ENCODE data around the gene TINAGL1.

Gene TINAGL1

DNA sequence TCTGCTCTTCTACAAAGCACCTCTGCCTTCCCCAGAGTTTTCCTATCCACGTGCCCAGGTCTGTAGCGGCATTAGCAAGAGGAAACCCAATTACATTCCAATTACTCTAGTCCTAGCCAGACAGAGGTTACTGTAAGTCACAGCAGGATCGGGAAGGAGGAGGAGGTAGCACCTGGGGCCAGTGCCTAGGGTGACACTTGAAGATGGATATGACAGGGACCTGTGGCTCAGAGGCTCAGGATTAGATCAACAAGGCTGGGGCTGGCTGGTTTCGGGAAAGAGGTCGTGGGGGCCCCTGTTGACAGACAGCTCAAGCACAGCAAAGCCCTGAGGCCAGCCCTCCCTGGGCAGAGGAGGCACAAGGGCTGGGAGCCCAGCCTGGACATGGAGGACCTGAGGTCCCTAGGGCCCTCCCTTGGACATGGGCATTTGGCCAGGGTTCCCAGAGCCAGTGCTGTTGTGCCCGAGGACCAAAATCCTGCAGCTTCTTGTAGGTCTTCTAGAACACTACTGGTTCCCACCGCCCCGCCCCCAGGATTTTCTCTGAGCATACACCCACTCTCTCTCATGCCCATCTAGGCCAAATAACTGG, 38.2 kb downstream of the TINAGL1 start:
- DNase-seq, result no peak

DNA sequence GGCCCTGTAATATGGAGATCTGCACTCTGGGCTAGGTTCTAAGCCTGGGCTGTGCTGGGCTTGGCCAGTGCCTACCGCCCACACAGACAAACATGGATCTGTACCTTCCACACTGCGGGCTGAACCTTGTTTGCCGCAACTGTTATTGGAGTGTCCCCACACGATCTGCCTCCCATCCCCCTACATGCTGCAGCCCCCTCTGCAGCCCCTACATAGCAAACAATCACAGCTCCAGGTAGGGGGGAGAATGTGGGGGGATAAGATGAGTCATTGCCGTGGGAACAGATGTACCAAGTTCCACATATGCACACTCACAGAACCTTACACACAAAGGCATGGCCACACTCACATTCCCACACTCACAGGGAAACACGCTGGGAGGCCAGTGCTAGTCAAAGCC, 39.1 kb downstream of the TINAGL1 start:
- DNase-seq, result no peak

DNA sequence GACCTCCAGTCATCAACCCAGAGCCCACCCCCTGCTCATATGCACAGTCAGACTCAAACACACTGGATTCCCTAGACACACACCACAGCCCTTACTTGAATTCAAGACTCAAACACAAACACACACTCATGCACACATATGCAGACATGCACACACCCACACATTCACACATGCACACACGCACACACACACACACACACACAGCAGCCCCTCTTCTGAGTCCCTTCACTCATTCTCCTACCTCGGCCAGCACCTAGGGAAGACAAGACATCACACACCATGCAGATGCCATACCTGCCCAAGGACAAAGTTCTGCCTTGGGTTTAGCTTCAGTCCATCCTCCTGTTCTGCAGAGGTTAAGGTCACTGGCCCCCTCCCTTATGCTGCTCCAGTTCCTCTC, 39.6 kb downstream of the TINAGL1 start:
- DNase-seq, result no peak

DNA sequence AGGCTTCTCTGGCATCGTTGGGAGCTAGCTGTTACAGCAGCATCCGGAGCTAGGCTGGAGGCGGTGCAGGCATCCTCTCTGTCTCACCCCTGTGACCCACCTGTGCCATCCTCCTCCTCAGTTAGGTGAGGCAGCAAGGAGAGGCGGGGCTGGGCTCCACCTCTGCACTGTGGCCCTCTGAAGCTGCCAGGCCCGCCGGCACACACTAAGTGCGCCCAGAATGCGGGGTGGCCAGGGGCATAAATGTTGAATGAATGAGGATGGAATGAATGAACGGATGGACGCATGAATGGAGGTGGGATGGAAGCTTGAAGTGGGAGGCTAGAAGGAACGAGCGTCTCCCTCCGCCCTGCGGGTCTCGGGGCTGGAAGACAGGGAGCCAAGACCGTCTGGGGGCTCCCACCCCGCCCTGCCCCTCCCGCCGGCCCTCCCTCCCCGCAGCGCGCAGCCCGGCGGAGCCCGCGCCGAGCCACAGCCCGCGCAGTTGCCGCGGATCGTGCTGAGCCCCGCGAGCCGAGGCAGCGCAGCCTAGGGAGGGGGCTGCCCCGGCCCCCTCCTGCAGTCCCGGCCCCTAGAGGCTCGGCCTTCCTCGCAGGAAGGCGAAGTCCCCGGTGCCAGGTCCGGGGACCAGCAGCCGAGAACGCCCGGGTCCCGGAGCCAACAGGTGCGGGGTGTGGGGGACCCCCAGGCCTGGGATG, 41.1 kb downstream of the TINAGL1 start, which contains the start of gene HCRTR1:
HCRTR1 (plus strand) TSS at position 472 of the 698 bp plus-strand sequence. CDS start 1,504 bp downstream, outside the sequence.
- no peak for DNase-seq

DNA sequence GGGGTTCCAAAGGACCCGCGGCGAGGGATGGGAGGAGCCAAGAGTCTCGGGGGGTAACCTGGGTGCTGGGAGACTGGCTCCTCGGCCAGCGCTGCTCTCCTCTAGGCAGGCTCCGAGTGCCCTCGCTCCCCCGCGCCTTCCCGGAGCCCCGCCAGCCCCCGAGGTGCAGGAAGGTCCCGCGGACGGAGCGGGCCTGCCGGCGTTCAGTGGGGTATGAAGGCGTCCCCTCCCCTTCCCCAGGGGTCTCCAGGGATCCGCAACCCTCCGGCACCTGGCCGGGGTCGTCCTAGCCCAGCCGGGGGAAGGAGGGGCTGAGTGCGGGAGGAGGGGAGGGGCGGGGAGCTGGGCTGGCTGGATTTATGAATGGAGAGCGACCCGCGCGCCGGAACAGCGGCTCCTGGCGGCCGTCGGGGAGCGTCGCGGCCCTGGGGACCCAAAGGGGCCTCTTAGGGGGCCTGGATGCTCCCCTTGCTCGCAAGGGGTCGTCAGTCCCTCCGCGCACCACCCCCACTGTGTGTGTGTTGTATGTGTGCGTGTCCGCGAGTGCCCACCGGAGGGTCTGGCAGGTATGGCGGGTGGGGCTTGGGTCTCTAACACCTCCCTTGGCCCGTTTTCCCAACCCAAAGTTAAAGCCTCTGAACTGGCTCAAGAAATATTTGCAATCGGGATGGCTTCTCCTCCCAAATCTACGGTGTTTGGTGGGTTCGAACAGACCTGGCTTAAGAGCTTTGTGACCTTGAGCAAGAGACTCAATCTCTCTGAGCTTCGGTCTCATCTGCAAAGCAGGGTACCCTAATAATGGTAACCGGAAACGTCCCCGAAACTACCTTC, 41.8 kb downstream of the TINAGL1 start:
- peak; percentile 79 for DNase-seq

DNA sequence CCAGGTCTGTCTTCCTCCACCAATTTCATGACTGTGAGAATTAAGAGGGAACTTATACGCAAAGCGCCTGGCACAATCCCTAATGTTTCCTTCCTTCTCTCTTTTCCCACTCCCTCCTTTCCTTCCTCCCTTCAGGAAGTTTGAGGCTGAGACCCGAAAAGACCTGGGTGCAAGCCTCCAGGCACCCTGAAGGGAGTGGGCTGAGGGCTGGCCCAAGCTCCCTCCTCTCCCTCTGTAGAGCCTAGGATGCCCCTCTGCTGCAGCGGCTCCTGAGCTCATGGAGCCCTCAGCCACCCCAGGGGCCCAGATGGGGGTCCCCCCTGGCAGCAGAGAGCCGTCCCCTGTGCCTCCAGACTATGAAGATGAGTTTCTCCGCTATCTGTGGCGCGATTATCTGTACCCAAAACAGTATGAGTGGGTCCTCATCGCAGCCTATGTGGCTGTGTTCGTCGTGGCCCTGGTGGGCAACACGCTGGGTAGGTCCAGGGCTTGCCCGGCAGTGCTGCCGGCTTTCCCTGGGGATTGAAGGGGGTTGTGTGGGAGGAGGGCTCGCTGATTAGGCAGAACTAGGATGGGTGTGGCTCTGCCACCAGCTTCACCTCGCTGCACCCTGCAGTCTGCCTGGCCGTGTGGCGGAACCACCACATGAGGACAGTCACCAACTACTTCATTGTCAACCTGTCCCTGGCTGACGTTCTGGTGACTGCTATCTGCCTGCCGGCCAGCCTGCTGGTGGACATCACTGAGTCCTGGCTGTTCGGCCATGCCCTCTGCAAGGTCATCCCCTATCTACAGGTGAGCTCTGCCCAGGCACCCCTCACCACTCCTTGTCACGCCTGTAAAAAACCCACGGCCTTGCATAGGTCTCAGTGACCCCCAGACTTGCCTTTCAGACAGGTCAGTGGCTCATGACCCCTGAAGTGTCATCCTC, 42.9 kb downstream of the TINAGL1 start:
- no peak for DNase-seq

DNA sequence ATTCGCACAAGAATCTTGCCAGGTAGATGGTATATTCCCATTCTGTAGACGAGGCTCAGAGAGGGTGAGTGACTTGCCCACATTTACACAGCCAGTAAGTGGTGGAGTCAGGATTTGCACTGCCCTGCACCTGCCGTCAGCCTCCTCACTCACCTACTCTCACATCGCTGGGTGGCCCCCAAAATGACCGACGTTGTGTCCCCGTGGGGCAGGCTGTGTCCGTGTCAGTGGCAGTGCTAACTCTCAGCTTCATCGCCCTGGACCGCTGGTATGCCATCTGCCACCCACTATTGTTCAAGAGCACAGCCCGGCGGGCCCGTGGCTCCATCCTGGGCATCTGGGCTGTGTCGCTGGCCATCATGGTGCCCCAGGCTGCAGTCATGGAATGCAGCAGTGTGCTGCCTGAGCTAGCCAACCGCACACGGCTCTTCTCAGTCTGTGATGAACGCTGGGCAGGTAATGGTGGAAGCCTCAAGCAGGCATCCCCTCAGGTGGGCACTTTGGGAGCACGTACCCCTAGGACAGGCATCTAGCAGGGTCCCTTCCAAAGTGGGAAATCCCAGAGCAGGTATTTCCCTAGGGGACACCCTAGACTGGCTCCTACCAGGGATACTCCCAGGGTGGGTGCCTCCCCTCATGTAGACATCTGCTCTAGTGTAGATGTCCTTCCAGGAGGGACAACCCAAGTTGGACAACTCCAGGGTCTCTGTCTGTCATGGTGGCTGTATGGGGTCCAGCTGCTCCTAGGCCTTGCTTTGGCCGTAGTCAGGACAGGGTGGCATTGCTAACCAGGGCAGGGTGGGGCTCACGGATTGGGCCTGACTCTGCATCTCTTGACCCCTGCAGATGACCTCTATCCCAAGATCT, 44.5 kb downstream of the TINAGL1 start:
- peak; percentile 52 for DNase-seq

DNA sequence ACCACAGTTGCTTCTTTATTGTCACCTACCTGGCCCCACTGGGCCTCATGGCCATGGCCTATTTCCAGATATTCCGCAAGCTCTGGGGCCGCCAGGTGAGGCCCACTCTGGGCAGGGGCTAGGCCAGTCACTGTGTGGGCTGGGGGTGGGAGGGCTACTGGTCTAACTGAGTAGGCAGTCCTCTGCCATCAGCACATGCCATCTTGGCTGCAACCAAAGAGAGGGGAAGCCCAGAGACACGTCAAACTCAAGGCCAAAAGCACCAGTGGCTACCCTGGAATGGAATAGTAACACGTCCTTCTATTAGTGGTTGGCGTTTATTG, 45.1 kb downstream of the TINAGL1 start:
- DNase-seq, result no peak

DNA sequence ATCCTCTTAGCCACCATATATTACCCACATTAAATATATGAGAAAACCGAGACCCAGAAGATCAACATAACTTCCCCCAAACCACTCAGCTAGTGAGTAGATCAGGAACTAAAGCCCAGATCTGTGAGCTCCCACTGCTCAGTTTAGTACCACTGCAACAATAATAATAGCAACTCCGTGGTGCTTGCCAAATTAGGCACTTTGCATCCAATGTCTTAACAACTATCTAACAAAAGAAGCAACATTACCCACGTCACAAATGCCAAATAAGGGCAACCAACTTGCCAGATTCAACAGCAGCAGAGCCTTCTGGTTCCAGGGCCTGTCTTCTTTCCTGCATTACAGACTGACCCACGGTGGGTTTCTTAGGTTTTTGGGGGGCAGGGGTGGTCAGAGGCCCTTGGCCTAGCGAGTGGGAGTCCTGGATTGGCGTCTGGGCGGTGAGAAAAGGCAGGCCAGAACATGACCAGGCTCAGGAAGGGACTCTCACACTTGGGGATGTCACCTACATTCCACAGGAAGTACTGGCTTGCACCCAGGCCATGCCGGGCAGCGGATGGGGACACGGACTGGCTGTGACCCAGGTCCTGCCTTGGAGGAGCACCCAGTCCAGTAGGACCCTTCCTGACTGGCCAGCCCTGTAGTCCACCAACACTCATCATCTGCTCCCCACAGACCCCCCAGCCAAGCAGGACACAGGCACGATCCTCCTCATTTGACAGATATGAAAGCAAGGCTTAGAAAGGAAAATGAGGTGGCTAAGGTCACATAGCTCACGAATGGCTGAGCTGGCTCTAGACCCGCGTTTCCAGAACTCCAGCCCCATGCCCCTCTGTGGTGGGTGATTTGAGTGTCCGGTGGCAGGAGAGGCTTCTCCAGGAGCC, 45.8 kb downstream of the TINAGL1 start:
- no peak for DNase-seq

DNA sequence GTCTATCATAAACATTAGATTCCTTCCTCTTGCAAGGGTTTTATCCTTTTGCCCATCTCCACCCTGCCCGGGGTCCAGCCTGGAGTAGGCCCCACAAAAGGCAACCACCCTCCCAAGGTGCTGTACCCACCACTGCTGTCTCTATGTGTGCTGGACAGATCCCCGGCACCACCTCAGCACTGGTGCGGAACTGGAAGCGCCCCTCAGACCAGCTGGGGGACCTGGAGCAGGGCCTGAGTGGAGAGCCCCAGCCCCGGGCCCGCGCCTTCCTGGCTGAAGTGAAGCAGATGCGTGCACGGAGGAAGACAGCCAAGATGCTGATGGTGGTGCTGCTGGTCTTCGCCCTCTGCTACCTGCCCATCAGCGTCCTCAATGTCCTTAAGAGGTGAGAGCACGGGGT, 47.0 kb downstream of the TINAGL1 start:
- no peak for DNase-seq

DNA sequence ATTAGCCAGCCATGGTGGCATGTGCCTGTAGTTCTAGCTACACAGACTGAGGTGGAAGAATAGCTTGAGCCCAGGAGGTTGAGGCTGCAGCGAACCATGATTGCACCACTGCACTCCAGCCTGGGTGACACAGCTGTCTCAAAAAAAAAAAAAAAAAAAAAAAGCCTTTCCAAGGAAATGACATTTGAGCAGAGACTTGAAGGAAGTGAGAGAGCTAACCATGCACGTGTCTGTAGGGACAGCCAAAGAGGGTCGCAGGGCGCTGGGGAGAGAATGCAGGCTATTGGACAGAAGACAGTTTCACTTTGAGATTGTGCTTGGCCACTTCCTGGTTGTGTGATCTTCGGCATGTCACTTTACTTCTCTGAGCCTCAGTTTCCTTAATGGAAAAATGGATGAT, 48.0 kb downstream of the TINAGL1 start:
- DNase-seq, result no peak

DNA sequence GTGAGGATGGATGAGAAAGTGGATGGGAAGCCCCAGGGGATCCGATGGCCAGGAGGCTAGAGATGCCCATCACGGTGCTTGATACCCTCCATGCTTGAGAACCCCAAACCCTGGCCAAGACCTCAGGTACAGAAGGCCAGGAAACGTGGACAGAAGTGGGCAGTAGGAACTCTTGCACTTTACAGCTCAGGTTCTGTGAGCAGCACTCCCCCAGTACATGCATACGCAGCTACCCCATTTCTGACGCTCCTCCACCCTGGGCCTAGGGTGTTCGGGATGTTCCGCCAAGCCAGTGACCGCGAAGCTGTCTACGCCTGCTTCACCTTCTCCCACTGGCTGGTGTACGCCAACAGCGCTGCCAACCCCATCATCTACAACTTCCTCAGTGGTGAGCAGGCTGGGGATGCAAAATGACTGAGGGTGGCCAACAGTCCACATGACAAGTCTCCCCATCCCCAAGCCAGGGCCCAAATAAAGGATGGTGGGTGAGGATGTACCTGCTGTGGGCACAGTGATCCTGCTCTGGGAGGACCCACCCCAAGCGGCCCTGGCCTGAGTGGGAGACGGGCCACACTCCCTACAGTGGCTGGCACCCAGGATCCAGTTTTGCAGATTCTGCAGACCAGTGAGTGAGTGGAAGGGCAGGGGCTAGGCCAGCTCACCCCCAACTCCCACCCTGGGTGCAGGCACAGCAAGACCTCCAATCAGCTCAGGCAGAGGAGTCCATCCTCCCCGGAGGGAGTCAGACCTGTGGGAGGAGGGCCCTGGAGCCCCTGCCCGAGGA, 48.6 kb downstream of the TINAGL1 start:
- DNase-seq, result no peak

DNA sequence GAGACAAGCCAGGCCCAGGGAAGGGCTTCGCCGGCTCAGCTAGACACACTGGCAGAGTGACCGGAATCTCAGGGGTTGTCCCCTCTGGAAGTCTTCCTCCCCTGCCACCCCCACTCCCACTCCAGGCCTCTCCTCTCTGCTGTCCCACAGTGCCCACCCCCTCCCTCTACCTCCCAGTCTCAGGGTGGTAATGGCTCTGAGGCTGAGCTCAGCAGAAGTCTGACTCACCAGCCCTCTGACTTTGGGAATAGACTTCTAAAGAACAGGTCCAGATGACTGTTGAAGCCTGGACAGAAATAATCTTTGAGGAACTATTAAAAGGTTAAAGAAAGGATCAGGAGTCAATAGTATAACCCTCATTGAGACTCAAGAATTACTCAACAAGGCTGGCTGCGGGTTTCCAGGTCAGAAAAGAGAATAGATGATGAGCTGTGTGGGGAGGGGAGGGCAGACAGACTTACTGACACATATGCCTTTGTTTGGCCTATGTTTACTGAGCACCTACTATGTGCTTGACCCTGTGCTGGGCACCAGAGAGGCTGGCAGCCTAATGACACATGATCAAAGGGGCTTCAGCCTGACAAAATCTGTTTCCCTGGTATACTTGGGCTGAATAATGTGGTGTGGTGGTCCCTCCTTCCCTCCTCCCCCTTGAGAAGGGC, 49.4 kb downstream of the TINAGL1 start:
- DNase-seq, result no peak

DNA sequence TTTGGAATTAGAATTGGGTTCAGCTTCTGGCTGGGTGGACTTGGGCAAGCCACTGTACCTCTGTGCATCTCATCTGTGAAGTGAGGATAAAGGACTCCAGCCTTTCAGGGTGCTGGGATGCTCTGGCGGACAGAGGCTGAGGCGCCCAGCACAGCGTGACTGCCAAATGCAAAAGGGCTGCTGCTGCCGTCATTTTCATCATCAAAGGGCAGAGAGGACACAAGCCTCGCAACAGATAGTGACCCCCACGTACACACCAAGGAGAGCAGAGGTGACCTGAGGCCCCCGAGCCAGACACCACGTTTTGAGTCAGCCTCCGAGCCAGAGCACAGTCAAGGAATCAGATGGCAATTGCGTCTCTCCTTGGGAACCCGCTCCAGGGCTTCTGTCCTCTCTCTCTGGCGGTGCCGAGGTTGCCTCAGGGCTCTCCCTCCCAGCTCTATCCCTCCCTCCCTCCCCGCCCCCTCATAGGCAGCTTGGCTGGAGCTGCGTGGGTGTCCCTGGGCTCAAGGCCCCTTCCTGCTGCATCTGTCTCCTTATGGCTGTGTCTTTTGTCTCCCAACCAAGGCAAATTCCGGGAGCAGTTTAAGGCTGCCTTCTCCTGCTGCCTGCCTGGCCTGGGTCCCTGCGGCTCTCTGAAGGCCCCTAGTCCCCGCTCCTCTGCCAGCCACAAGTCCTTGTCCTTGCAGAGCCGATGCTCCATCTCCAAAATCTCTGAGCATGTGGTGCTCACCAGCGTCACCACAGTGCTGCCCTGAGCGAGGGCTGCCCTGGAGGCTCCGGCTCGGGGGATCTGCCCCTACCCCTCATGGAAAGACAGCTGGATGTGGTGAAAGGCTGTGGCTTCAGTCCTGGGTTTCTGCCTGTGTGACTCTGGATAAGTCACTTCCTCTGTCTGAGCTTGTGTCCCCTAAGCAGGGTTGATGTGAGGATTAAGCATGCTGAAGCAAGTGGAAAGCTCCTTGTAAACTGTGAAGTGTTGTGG, 50.2 kb downstream of the TINAGL1 start:
- DNase-seq, result no peak

DNA sequence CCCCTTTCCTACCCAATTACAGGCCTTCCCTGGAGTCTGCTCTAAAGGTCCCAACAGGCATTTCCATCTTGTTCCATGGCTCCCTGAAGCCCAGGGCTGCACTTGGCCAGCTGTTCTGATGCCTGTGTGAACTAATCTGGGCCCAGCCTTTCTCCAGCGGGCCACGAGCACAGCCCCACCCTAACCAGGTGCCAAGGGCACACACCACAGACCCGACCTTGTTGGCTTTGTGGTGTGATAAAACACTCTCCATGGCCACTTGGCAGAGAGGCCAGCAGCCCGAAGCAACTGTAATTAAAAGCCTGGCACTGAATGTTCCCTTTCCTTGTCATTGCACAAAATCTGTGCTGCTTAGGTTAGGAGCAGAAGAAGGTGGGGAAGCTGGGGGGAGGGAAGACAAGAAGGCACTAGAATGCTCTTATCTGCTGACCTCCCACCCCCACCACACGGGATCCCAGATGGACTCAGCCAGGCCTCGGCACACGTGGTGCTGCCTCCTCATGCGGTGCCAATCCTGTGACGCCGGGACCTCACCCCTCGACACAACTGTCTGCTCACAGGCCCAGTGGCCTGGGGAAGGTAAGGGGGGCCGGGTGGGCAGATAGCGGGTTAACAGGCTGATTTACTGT, 51.1 kb downstream of the TINAGL1 start:
- DNase-seq, result peak; percentile 58

DNA sequence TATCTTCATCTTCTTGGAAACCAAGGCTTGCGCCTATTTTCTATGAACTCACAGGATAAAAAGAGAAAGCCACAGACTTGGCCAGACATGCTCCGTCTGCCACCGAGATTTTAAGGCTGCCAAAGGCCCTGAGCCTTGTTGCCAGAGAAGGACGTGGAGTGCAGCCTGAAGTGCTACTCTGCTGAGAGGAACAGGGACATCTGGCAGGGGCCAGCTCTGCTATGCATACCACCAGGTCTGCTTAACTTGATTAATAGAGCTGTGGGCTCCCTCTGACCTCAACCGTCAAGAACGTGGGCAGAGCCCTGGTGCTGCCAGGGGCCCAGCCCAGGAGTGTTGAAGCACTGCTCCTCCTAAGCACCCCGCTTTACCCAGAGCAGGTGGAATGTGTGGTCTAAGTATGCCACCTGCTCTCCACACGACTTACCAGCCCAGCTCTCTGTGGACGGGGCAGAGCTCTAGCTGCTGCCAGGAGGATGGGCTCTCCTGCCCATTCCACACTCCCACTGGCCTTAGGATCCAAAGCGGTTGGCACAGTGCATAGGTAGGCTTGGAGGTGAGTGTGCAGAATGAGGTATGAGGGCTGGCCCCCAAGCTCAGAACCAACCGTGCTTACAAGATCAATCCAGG, 51.7 kb downstream of the TINAGL1 start:
- DNase-seq, result peak; percentile 46

DNA sequence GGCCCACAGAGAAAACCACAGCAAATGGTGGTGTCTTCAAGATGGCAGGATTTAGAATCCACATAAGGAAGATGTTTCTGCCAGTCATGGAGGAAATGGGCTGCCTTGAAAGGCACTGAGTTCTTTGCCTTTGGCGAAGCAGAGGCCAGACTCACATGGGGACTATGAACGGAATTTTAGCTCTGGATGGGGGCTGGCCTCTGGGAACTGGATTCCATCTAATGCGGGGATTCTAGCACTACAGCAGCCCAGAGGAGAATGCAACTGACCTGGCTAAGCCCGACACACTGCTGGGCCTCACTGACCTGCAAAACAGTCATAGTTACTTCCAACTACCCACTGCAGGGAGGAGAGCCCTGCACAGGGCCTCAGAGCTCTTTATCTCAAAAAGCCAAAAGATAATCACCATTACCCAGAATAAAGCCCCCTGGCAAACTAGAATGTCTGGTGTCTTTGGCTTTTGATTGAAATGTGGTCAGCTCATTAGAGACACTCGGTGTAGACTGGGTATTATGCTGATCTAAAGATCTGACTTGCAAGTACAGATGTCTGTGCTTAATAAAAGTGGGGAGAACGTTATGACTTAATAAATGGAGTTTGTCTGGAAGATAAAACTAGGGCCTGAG, 52.7 kb downstream of the TINAGL1 start:
- DNase-seq, result no peak

Measured in activated effector memory CD4-positive, alpha-beta T cell treated with anti-CD3 and anti-CD28 coated beads, Interleukin-2, amount 50 U/mL, for 16 hours (primary cell).